PC-9 (cell line): Measurements from ENCODE around the gene PHACTR4.

Experiments
- CTCF ChIP-seq: fragments of 200-600 bp; sonication (generic); conservative IDR thresholded peaks from 2 replicates; pipeline ENCODE4 v1.6.1; 2017; ENCODE audit warnings: mixed run types, antibody characterized with exemption, mild to moderate bottlenecking, moderate library complexity
- EZH2 ChIP-seq: fragments of 200-600 bp; sonication (generic); IDR thresholded peaks from 2 replicates; pipeline ENCODE4 v1.8.0; 2017; ENCODE audit warnings: antibody characterized with exemption, low read depth

GRCh38 chr1:28411656-28412055, 42.1 kb downstream of the PHACTR4 start:
- TF ChIP-seq CTCF: no peak
- TF ChIP-seq EZH2: no peak
